B cell (primary cell): ENCODE data around the gene PTPRN2. TPM values are rescaled to one million over a fixed set of nuclear protein-coding genes. Genes with fewer than 3 reads are reported as not detected.

Experiments used
- ATAC-seq: fragments of 200-7000 bp; cut with Tn5 transposase; one replicate; pipeline ENCODE4 v1.10.0; 2021; ENCODE audit warnings: low read depth, mild to moderate bottlenecking, moderate number of reproducible peaks, moderate library complexity
- CTCF ChIA-PET: fragments of 350-600 bp; sonication (Branson Sonifier 250); formaldehyde crosslinking; loops from one replicate; lab custom pipeline; 2021; ENCODE audit warnings: antibody characterized with exemption, inconsistent platforms; lab: Charles Lee
- POLR2A ChIA-PET: fragments of 350-600 bp; sonication (Branson Sonifier 250); formaldehyde crosslinking; loops from one replicate; lab custom pipeline; 2021; ENCODE audit warnings: antibody characterized with exemption; lab: Charles Lee
- DNase-seq: peaks from one replicate; pipeline ENCODE4 v3.0.0; 2013
- H2AFZ ChIP-seq: 2 replicates; pipeline ENCODE4 v1.6.1; 2012; ENCODE audit warnings: mild to moderate bottlenecking, low read depth, low read length; ENCODE audit not compliant: insufficient read depth, poor library complexity, severe bottlenecking
- H3K27ac ChIP-seq, 2 donors: 1 replicate in 1 of 2; 2 replicates in 1 of 2; pipeline ENCODE4 v1.5.1; 2012 to 2013; ENCODE audit warnings: low read length in 2 of 2, mild to moderate bottlenecking in 2 of 2, moderate library complexity in 1 of 2
- H3K27me3 ChIP-seq, 4 experiments: fragments of 200-600 bp in 1 of 4; sonication (generic) in 1 of 4; replicated peaks in 1 of 4; 1 replicate in 2 of 4; 2 replicates in 2 of 4; pipeline versions ENCODE4 v1.6.1 to v1.7.0; 2013 to 2016; ENCODE audit warnings: low read length in 3 of 4, mild to moderate bottlenecking in 2 of 4, mixed read lengths in 1 of 4, moderate library complexity in 1 of 4; ENCODE audit not compliant: insufficient read depth in 4 of 4, control insufficient read depth in 3 of 4; ENCODE audit errors: control extremely low read depth in 1 of 4
- H3K36me3 ChIP-seq, 2 experiments: replicated peaks in 1 of 2; 1 replicate in 1 of 2; 2 replicates in 1 of 2; pipeline versions ENCODE4 v1.6.1 to v1.7.1; 2013; ENCODE audit warnings: low read length in 1 of 2; ENCODE audit not compliant: insufficient read depth in 2 of 2, control insufficient read depth in 1 of 2; ENCODE audit errors: control extremely low read depth in 1 of 2, extremely low read depth in 1 of 2
- H3K4me1 ChIP-seq, 2 donors: fragments of 200-600 bp in 1 of 2; sonication (generic) in 1 of 2; 1 replicate in 1 of 2; 2 replicates in 1 of 2; pipeline versions ENCODE4 v1.5.1 to v1.6.1; 2013 to 2017; ENCODE audit warnings: low read length in 2 of 2; ENCODE audit not compliant: control insufficient read depth in 2 of 2, insufficient read depth in 2 of 2
- H3K4me2 ChIP-seq: replicated peaks from 2 replicates; pipeline ENCODE3; 2012; ENCODE audit warnings: mild to moderate bottlenecking, low read depth, low read length; ENCODE audit not compliant: poor library complexity, severe bottlenecking
- H3K4me3 ChIP-seq, 5 experiments: fragments of 200-600 bp in 1 of 5; sonication (generic) in 1 of 5; 1 replicate in 3 of 5; 2 replicates in 2 of 5; pipeline versions ENCODE4 v1.5.1 to v1.7.0; 2011 to 2016; ENCODE audit warnings: low read length in 4 of 5, mild to moderate bottlenecking in 4 of 5, low read depth in 2 of 5, control low read depth in 1 of 5, moderate library complexity in 1 of 5; ENCODE audit not compliant: insufficient read depth in 1 of 5; ENCODE audit errors: control extremely low read depth in 1 of 5, extremely low read depth in 1 of 5
- H3K79me2 ChIP-seq: fragments of 200-600 bp; sonication (generic); one replicate; pipeline ENCODE4 v1.6.0; 2016; ENCODE audit warnings: low read length; ENCODE audit not compliant: control insufficient read depth, insufficient read depth
- H3K9ac ChIP-seq: fragments of 200-600 bp; sonication (generic); 2 replicates; pipeline ENCODE4 v1.6.1; 2017; ENCODE audit warnings: mild to moderate bottlenecking, low read length, moderate library complexity
- H3K9me3 ChIP-seq, 3 donors: one replicate each; pipeline versions ENCODE4 v1.6.1 to v1.7.1; 2013; ENCODE audit warnings: low read length in 2 of 3; ENCODE audit not compliant: control insufficient read depth in 2 of 3, insufficient read depth in 1 of 3; ENCODE audit errors: control extremely low read depth in 1 of 3
- H4K20me1 ChIP-seq: 2 replicates; pipeline ENCODE4 v1.6.0; 2012; ENCODE audit warnings: mild to moderate bottlenecking, low read length; ENCODE audit not compliant: insufficient read depth, control insufficient read depth, poor library complexity, severe bottlenecking
- H3K27ac Mint-ChIP-seq: one replicate; pipeline ENCODE4 v1.8.0; 2021; ENCODE audit warnings: mixed read lengths
- H3K27me3 Mint-ChIP-seq: one replicate; pipeline ENCODE4 v1.8.0; 2021; ENCODE audit warnings: mixed read lengths
- H3K4me1 Mint-ChIP-seq: one replicate; pipeline ENCODE4 v1.8.0; 2021; ENCODE audit warnings: mixed read lengths
- H3K4me3 Mint-ChIP-seq: one replicate; pipeline ENCODE4 v1.8.0; 2021; ENCODE audit warnings: mixed read lengths
- H3K9me3 Mint-ChIP-seq: one replicate; pipeline ENCODE4 v1.8.0; 2022; ENCODE audit warnings: mixed read lengths; ENCODE audit not compliant: insufficient read depth
- CTCF ChIP-seq: fragments of 200-600 bp; IDR thresholded peaks from one replicate; pipeline ENCODE4 v1.8.0; 2022; ENCODE audit warnings: antibody characterized with exemption, mild to moderate bottlenecking
- EZH2 ChIP-seq: IDR thresholded peaks from 2 replicates; pipeline ENCODE4 v1.6.1; 2012; ENCODE audit warnings: borderline replicate concordance, low read depth, mild to moderate bottlenecking, moderate library complexity, low read length; ENCODE audit not compliant: insufficient read depth, poor library complexity, severe bottlenecking
- WGBS: methylation state at CpG from one replicate; pipeline ENCODE4 v1.1.5; 2013; ENCODE audit warnings: missing lambda C conversion rate; ENCODE audit not compliant: insufficient coverage; 5-methylcytosine and 5-hydroxymethylcytosine counted together
- intact Hi-C: fragments of 100-400 bp; cut with micrococcal nuclease; formaldehyde crosslinking; loops from one replicate; pipeline ENCODE4 v1.10.0; 2022
- polyA plus RNA-seq: library from polyadenylated mRNA; depleted of rRNA; stranded (reverse); fragments of >200 nt; gene quantifications from 2 replicates; pipeline ENCODE4 v1.2.3, GENCODE V29; 2012
- total RNA-seq, 2 donors: library from RNA; stranded (reverse); fragments of 120-200 nt in 1 of 2; gene quantifications; 1 replicate in 1 of 2; 2 replicates in 1 of 2; pipeline versions ENCODE4 v1.2.3 to v1.2.4, GENCODE V29; 2013 to 2022

PTPRN2 gene
- total and polyA plus RNA-seq, 2 donors (not counting 1 experiment from before 2014, with no cell fraction given) = 2.0 to 5.0 TPM

- H3K36me3 ChIP-seq = no peaks in the 10 kb centered on the region
- H3K9ac ChIP-seq = no peak overlapping the region
- Mint-ChIP-seq H3K27me3 (peaks cover 26% of the 10 kb centered on the region), H3K27ac (no peak overlapping the region), H3K4me1 (no peaks in the 10 kb centered on the region), H3K9me3 (peaks cover 2% of the 10 kb centered on the region), H3K4me3 (no peak overlapping the region)
- TF ChIP-seq EZH2 (no peak), CTCF (no peak)
- DNase-seq (no peak), ATAC-seq (no peak)
- H3K4me1 ChIP-seq = no peaks in the 10 kb centered on the region
- CTCF ChIA-PET = no interaction called here
- intact Hi-C loops = no loop called here
- peaks cover 0 to 2% (median 0%) of the 10 kb centered on the region in 4 experiments for H3K27me3 ChIP-seq
- H3K79me2 ChIP-seq = no peaks in the 10 kb centered on the region
- peaks cover 0 to 13% (median 2%) of the 10 kb centered on the region in 3 donors for H3K9me3 ChIP-seq
- no peak overlapping the region for H3K4me3 ChIP-seq
- no peaks in the 10 kb centered on the region for H4K20me1 ChIP-seq
- H3K4me2 ChIP-seq = no peak overlapping the region
- H3K27ac ChIP-seq = no peak overlapping the region
- POLR2A ChIA-PET = no interaction called here
- WGBS = 86% methylated on average over 1 of the region's 1 CpG
- no peak overlapping the region for H2AFZ ChIP-seq
These were observed 952.0 kb downstream of the PTPRN2 start for GRCh38 chr7:157635669-157636068.

GRCh38 chr7:157635148-157635500 is 952.5 kb downstream of the PTPRN2 start:
- ATAC-seq (no peak), DNase-seq (no peak)
- H3K9ac ChIP-seq = no peak overlapping the region
- H2AFZ ChIP-seq = no peak overlapping the region
- no peak overlapping the region for H3K4me2 ChIP-seq
- H3K27ac ChIP-seq = no peak overlapping the region
- no peak overlapping the region for H3K27ac Mint-ChIP-seq
- no peak for TF ChIP-seq EZH2
- TF ChIP-seq CTCF = no peak
- no peaks in the 10 kb centered on the region for H3K36me3 ChIP-seq
- peaks cover 0 to 10% (median under 1%) of the 10 kb centered on the region in 3 donors for H3K9me3 ChIP-seq
- CTCF ChIA-PET = no interaction called here
- H4K20me1 ChIP-seq = no peaks in the 10 kb centered on the region
- 64% methylated on average over 2 of the region's 6 CpGs for WGBS
- H3K79me2 ChIP-seq = no peaks in the 10 kb centered on the region
- H3K27me3 Mint-ChIP-seq = peaks cover 30% of the 10 kb centered on the region
- no peaks in the 10 kb centered on the region for H3K4me1 ChIP-seq
- no peaks in the 10 kb centered on the region for H3K4me1 Mint-ChIP-seq
- peaks cover under 1% of the 10 kb centered on the region for H3K9me3 Mint-ChIP-seq
- POLR2A ChIA-PET = no interaction called here
- H3K27me3 ChIP-seq = peaks cover 0 to 3% (median 1%) of the 10 kb centered on the region in 4 experiments
- intact Hi-C loops = no loop called here
- no peak overlapping the region for H3K4me3 Mint-ChIP-seq
- no peak overlapping the region for H3K4me3 ChIP-seq
